Purkinje cell (primary cell): Measurements from ENCODE around the gene HRK. TPM values are rescaled to one million over a fixed set of nuclear protein-coding genes. Genes with fewer than 3 reads are reported as not detected.

Experiments
- polyA plus RNA-seq: library from polyadenylated mRNA; unstranded; fragments of >200 nt; fragmentation: Nextera tagmentation; gene quantifications from 2 replicates; pipeline ENCODE4 v1.2.1, GENCODE V29; 2014

HRK gene
- polyA plus RNA-seq, result 0.53 and 0.60 TPM in 2 replicates

DNA sequence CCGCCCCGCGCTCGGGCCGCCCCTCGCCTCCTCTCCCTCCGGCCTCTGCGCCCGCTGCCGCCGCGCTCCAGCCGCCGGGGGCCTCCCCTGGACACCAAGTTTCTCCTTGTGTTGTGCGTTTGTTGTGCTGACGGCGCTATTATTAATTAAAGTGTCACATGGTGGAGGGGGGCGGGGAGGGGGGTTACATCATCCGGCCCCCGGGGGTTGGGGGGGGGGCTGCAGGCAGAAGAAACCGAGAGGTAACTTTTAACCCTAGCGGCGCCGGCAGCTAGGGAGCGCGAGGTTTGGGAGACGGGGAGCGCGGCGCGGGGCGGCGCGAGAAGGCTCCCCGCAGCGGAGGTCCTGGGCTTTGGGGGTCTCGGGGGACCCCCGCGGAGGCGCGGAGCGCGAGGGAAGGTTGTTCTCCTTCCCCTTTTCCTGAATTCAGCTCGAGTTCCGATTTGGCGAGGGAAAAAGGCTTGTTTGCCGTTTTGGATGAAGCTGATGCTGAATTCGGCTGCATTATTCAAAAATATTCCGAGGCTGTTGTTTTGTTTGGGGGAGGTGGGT is at the start of gene HRK:
TSS of gene HRK (minus strand) at position 117 of the 552 bp plus-strand sequence. CDS start 134 bp downstream, outside the sequence.

DNA sequence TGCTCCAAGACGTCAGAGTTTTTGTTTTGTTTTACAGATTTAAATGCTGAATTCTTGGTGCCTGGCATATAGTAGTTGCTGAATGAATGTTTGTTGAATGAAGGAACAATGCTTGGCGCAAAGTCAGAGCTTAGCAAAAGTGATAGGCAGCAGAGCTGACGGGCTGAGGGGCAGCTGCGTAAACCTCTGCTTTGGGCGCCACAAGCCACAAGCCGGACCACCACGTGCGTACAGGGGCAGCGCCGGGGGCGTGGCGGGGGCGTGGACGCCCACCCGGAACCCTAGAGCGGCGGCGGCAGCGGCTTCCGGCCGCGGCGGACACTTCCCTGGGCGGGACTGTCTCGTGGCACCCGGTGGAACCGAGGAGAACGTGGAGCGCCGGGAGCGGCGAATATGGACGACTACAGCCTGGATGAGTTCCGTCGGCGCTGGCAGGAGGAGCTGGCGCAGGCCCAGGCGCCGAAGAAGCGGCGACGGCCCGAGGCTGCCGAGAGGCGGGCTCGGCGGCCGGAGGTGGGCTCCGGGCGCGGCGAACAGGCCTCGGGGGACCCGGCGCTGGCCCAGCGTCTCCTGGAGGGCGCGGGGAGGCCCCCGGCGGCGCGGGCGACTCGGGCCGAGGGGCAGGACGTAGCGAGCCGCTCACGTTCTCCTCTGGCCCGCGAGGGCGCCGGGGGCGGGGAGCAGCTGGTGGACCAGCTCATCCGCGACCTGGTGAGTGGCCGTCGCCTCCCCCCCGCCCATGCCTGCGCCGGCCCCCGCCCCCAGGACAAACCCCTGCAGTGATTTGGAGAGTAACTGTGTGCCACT is 29.6 kb upstream of the HRK start, which contains the start of gene FBXW8:
TSS of gene FBXW8 (plus strand) at position 306 of the 807 bp plus-strand sequence. CDS start at position 394, 88 bp downstream.

Other genes with a start within 250 kb of the HRK start
- 3.1 and 4.1 TPM in 2 replicates for gene SPRING1, start 143.4 kb downstream of the HRK start, polyA plus RNA-seq
- 16.2 and 26.9 TPM in 2 replicates for gene RNFT2, start 143.1 kb downstream of the HRK start, polyA plus RNA-seq
- gene FBXW8, start 29.5 kb upstream of the HRK start, polyA plus RNA-seq, result 1.7 TPM in 1 of 2 replicates, not detected in the other
- gene TESC, start 218.0 kb upstream of the HRK start, polyA plus RNA-seq, result 0.91 and 12.2 TPM in 2 replicates